EH (cell line): ENCODE results near the gene FRS2.
"Not testable (repeated sequence)": the region's sequence is repeated elsewhere in the genome, so short reads cannot be mapped to it uniquely, and the experiment has no call there.

Experiments
- DNase-seq: peaks from one replicate; pipeline ENCODE4 v3.0.0-alpha.2; 2015; ENCODE audit warnings: low read depth

The FRS2 gene

GRCh38 chr12:69470189-69471075, at the start of gene FRS2:
Gene FRS2 (plus strand): TSS chr12:69470388. CDS start chr12:69569031, 98,643 bp downstream.
- peak; percentile 92 for DNase-seq

- DNase-seq, result no peak
Observed at GRCh38 chr12:69421548-69421947, 48.6 kb upstream of the FRS2 start.

- DNase-seq, result peak; percentile 41
Observed at GRCh38 chr12:69423037-69423905, 46.9 kb upstream of the FRS2 start.

- DNase-seq, result no peak
Observed at GRCh38 chr12:69425417-69425816, 44.8 kb upstream of the FRS2 start.

GRCh38 chr12:69428351-69429073, 41.7 kb upstream of the FRS2 start:
- DNase-seq, result no peak

- no peak for DNase-seq
Observed at GRCh38 chr12:69430942-69431590, 39.1 kb upstream of the FRS2 start.

- no peak for DNase-seq
Observed at GRCh38 chr12:69431591-69432222, 38.5 kb upstream of the FRS2 start.

- no peak for DNase-seq
Observed at GRCh38 chr12:69433653-69434052, 36.5 kb upstream of the FRS2 start.

- peak; percentile 67 for DNase-seq
Observed at GRCh38 chr12:69435644-69436043, 34.5 kb upstream of the FRS2 start.

GRCh38 chr12:69437073-69437472, 33.1 kb upstream of the FRS2 start:
- no peak for DNase-seq

- DNase-seq, result no peak
Observed at GRCh38 chr12:69438539-69438938, 31.6 kb upstream of the FRS2 start.

GRCh38 chr12:69440016-69440415, 30.2 kb upstream of the FRS2 start:
- DNase-seq, result no peak

GRCh38 chr12:69440886-69441285, 29.3 kb upstream of the FRS2 start:
- no peak for DNase-seq

GRCh38 chr12:69442894-69443293, 27.3 kb upstream of the FRS2 start:
- DNase-seq, result peak; percentile 4

- DNase-seq, result no peak
Observed at GRCh38 chr12:69443916-69444315, 26.3 kb upstream of the FRS2 start.

- DNase-seq, result no peak
Observed at GRCh38 chr12:69447892-69448291, 22.3 kb upstream of the FRS2 start.

- not testable (repeated sequence) for DNase-seq
Observed at GRCh38 chr12:69452598-69453132, 17.5 kb upstream of the FRS2 start.

GRCh38 chr12:69456239-69456638, 13.9 kb upstream of the FRS2 start:
- no peak for DNase-seq

- no peak for DNase-seq
Observed at GRCh38 chr12:69457433-69457832, 12.8 kb upstream of the FRS2 start.

GRCh38 chr12:69459477-69459876, 10.7 kb upstream of the FRS2 start:
- DNase-seq, result no peak

- DNase-seq, result peak; percentile 13
Observed at GRCh38 chr12:69464428-69464827, 5.8 kb upstream of the FRS2 start.
